GM11168 (cell line): ENCODE measurements around the gene TPSD1.
"Not testable (repeated sequence)": the region's sequence is repeated elsewhere in the genome, so short reads cannot be mapped to it uniquely, and the experiment has no call there.

Experiments used
- in situ Hi-C: fragments of 300-500 bp; cut with MboI; formaldehyde crosslinking; loops from one replicate; pipeline ENCODE4 v1.12.0; 2022; ENCODE audit warnings: low sequenced_read_pairs; ENCODE audit not compliant: unreplicated experiment

TPSD1 gene

DNA sequence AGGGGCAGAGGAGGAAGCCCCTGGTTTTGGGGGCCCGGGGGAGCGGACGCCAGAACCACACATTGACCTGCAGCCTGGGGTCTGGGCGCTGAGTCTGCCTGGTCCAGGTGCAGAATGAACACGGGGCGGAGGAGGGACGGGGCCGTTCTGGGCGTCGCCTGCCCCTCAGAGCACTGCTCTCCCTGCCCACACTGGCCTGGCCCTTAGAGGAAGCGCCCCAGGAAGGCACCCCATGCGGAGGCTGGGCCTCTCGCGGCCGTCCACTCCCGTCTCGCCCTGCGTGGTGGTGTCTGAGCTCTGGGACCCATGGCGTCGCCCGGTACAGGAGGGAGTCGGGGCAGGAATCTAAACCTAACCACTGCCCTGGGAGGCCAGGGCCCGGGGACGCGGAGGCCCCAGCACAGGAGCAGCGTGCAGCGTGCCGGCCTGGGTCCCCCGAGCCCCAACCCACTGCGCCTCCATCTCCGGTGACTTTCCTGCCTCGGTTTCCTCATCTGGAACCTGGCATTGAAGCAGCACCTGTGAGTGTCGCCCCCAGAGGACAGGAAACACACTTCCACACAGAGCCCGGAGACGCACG is 4.3 kb downstream of the TPSD1 start:
- in situ Hi-C loops = no loop called here

DNA sequence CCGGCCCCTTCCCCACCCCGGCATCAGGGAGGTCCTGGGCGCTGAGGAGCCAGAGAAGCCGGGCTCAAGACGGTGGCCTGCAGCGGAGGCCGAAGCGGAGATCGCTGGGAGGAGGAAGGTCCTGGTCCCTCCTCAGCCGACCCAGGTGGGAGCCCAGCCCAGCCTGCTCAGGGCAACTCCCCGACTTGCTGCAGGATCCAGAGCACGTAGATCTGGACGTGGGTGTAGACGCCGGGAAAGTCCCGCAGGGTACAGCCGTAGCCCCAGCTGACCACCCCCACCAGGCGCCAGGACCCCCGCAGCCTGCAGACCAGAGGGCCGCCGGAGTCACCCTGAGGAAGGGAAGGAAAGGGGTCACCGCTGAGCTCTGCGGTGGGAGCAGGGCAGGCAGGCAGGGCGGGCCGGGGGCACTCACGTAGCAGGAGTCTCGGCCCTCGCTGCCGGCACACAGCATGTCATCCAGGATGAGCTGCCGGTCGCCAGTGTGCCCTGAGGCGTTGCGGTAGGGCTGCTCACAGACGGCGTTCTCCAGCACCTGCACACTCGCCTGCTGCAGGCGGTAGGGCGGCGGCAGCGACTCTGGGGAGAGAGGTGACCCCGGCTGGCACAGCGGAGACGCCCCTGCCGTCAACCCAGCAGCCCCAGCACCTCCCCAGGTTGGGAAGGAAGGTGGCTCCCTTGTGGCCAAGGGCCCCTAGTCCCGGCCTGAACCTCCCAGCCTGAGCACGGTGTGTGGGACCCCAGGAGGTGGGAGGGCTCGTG is 5.4 kb downstream of the TPSD1 start:
- in situ Hi-C loops = no loop called here

DNA sequence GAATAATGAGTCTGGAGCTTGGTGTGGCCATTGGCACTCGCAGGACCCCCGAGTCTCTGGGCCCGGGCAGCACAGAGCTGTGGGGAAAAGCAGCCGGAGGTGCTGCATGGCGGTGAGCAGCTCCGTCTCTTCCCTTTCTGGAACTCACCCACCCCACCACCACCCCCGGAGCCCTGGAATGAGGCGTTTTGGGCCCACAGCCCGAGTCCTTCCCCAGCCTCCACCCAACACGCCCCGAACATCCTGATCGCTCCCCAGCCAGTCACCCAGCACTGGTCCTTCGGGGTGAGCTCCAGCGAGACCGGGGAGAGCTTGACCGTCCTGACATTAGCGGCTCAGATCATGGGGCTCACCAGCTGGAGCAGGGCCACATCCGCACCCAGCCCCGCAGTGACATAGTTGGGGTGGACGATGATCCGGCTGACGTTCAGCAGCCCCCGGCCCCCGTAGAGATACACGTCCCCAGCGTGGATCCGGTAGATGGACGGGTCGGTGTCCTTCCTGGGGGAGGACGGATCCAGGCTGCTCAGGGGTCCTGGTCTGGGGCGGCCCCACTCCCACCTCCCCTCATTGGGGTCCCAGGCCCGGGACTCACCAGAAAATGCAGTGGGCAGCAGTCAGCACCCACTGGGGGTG is 6.5 kb downstream of the TPSD1 start:
- in situ Hi-C loops = no loop called here

DNA sequence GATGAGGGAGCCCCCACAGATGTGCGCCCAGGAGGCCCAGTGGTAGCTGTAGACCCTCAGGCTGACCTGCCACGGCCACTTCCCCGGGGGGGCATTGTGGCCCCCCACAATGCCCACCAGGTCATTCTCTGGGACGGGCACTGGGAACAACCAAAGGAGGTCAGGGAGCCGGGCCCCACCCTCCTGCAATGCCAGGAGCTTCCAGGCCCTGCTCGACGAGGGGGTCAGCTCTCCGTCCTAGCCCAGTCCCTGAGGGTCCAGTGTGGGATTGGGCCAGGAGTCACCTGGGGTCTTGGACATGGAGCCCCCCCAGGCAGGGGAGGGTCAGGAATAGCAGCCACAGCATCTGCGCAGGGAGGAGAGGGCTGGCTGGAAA is 7.0 kb downstream of the TPSD1 start:
- in situ Hi-C loops = no loop called here

DNA sequence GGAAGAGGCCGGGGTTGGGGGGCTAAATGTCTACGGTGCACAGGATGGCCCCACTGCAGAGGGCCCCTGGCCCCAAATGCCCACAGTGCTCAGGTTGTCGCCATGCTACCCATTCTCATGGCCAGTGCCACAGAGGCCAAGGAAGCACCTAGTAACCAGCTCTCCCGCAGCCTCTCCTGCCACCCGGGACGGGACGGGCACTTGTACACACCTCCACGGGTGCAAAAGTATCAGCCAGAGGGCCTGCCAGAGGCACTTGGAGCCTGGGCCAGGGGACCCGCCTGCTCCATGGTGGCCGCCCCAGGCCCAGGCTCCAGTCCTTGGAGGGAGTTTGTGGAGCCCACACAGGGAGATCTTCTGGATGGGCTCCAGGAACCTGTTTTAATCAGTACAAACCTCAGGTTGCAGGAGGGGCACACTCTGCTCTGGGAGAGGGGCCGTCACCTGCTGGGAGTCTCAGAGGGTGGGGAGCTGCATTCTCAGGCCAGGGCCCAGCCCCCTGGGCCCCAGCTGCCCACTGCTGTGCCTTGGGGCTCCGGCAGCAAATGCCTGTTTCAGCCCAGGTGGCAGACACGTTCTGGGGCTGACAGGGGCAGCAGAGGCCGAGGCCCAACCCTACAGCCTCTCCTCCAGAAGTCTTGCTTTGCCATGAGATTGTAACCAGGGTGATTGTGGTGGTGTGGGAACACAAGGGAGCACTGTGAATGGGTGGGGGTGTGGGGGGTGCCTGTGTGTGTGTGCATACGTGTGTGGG is 7.9 kb downstream of the TPSD1 start:
- in situ Hi-C loops = no loop called here

DNA sequence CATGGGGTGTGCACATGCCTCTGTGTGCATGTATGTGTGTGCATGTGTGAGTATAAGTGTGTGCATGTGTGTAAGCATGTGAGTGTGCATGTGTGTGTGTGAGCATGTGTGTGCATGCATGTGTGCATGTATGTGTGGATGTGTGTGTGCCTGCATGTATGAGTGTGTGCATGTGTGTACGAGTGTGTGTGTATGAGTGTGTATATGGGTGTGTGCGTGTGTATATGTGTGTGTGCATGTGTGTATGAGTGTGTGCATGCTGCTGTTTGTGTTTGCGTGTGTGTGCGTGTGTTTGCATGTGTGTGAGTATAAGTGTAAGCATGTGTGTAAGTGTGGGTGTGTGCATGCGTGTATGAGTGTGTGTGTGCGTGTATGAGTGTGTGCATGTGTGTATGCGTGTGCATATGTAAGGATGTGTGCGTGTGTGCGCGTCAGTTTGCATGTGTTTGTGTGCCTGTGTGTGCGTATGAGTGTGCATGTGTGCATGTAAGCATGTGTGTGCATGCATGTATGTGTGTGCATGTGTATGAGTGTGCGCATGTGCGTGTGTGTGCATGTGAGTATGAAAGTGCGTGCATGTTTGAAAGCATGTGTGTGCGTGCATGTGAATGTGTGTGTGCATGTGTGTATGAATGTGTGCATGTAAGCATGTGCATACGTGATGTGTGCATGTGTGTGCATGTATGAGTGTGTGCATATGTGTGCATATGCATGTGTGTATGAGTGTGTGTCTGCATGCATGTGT is 8.6 kb downstream of the TPSD1 start:
- in situ Hi-C loops = no loop called here

DNA sequence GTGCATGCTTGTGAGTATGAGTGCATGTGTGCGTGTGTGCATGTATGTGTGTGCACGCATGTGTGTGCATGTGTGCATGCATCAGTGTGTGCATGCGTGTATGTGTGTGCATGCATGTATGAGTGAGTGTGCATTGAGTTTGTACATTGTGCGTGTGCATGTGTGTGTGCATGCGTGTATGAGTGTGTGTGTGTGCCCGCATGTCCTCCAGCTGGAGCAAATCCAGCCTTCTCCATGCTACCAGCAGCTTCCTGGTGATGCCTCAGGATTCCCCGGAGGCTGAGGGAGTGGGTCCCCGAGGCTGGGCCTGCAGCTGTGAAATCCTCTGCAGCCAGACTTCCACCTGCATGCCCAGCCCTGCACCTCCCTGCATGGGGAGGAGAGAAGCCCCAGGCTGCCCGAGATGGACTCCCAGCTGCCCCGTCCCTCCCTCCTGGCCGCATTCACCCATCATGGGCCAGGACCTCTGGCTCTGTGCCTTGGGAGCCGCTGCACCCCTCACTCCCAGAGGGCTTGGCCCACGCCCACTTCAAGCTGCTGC is 9.3 kb downstream of the TPSD1 start:
- in situ Hi-C loops = no loop called here

DNA sequence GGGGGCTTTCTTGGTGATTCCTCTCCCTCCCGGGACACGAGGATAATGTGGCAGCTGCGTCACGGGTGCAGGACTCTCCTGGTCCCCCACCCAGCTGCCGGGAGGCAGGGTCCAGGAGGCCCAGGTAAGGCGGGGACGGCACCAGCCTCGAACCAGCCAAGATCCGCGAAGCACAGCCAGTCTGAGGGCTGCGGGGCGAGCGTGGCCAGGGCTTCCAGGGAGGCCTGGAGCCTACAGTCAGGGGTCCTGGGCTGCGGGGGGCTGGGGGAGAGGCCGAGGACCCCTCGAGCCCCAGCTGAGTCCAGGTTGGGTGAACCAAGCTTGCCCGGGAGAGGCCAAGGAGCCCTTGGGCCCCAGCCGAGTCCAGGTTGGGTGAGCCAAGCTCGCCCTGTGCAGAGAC is 10.0 kb downstream of the TPSD1 start:
- in situ Hi-C loops = no loop called here

DNA sequence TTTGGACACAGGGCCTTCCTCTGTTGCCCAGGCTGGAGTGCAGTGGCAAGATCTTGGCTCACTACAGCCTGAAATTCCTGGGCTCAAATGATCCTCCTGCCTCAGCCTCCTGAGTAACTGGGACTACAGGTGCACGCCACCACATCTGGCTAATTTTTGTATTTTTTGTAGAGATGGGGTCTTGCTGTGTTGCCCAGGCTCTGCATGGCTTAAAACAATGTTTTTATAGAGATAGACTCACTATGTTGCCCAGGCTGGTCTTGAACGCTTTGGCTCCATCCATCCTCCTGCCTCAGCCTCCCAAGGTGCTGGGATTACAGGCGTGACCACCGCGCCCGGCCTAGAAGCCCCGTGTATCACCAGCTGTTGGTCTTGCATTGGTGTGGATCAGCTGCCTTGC is 13.5 kb downstream of the TPSD1 start:
- in situ Hi-C loops = not testable (repeated sequence)

DNA sequence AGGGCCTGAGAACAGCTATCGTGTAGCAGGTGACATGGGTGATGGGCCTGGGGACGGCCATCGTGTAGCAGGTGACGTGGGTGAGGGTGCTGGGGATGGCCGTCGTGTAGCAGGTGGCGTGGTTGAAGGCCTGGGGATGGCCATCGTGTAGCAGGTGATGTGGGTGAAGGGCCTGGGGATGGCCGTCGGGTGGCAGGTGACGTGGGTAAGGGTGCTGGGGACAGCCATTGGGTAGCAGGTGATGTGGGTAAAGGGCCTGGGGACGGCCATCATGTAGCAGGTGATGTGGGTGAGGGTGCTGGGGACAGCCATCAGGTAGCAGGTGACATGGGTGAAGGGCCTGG is 15.5 kb downstream of the TPSD1 start:
- in situ Hi-C loops = no loop called here

DNA sequence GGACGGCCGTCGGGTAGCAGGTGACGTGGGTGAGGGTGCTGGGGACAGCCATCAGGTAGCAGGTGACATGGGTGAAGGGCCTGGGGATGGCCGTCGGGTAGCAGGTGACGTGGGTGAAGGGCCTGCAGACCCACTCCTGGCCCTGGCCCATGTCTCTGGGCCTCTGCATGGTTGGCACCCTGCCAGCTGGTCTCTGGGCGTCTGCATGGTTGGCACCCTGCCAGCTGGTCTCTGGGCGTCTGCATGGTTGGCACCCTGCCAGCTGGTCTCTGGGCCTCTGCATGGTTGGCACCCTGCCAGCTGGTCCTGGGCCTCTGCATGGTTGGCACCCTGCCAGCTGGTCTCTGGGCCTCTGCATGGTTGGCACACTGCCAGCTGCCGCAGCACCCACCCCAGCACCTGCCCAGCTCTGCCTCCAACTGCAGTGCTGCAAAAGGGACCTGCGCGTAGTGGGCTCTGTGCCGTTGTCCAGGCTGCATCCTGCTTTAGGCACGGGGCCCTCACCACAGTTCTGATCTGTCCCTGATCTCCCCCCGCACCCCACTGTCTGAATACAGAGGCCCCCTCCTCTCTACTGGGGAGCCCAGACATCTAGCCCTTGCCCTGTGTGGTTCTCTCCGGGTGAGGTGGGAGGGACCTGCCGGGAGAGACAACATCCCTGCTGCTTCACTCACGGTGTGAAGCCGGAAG is 16.0 kb downstream of the TPSD1 start:
- in situ Hi-C loops = not testable (repeated sequence)

DNA sequence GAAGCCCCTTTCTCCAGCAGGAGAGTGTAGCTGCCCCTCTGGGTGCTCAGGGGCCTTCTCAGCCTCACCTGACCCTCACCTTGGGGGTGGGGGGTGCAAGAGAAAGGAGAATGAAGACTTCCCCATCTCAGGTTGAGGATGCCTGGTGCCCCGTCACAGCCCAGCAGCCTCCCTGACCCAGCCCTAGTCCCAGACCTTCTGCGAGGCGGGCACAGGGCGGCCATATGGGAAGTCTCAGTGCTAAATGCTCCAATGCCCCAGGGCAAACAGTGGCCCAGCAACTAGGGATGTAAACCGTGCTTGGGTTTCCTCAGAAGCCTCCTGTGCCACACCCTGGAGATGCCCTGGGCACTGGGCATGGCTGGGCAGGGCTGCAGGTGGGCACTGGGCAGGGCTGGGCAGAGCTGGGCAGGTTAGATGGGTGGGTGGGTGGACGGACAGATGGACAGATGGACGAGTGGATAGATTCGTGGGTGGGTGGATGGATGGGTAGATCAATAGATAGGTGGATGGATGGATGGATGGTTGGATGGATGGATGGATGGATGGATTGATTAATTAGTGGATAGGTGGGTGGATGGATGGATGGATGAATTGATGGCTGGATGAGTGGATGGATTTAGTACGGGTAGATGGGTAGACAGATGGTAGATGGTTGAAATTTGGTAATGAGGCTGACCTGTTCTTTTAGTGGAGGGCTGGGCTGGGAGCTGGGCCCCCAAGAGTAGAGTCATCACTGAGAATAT is 16.8 kb downstream of the TPSD1 start:
- in situ Hi-C loops = no loop called here

DNA sequence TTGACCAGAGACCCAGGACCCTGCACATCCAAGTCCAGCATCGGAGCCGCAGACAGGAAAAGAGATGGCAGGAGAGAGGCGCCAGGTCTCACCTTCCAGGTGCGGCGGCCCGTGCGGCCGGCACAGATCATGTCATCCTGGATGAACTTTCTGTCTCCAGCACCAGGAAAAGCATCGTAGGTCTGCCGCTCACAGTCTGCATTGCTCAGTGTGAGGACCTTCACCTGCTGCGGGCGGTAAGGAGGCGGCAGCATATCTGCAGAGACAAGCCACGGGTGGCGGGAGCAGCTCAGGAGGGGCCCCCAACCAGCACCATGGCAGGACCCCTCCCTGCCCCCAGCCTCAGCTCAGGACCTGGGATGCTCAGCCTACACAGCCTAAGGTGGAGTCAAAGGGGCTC is 17.9 kb downstream of the TPSD1 start:
- in situ Hi-C loops = no loop called here

DNA sequence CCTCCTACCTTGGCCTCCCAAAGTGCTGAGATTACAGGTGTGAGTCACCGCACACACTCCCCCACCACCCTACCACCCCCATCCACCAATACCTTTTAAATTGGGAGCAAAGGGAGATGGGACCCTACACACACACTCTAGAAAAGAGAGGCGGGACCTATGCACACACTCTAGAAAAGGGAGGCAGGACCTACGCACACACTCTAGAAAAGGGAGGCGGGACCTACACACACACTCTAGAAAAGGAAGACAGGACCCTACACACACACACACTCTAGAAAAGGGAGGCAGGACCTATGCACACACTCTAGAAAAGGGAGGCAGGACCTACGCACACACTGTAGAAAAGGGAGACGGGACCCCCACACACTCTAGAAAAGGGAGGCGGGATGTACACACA is 18.9 kb downstream of the TPSD1 start:
- in situ Hi-C loops = no loop called here

DNA sequence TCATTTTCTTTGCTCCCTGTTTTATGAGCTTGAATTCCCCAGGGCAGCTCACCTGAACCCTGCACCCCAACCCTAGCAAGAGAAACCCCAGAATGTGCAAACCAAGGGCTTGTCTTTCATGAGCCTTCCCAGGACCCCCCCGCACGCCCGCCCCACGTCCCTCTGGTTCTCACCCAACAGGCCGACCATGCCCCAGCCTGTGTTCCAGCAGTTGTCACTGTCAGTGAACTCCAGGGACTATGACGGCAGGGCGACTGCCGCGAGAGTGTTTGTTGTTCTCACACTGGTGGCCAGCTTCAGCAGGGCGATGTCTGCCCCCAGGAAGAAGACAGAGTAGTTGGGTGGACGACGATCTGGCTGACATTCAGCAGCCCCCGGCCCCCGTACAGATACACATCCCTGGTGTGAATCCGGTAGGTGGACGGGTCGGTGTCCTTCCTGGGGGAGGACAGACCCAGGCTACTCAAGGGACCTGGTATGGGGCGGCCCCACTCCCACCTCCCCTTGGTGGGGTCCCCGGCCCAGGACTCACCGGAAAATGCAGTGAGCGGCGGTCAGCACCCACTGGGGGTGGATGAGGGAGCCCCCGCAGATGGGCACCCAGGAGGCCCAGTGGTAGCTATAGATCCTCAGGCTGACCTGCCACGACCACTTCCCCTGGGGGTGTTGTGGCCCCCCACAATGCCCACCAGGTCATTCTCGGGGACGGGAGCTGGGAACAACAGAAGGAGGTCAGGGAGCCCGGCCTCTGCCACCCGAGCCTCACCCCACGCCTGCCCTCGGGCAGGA is 20.1 kb downstream of the TPSD1 start:
- in situ Hi-C loops = no loop called here

DNA sequence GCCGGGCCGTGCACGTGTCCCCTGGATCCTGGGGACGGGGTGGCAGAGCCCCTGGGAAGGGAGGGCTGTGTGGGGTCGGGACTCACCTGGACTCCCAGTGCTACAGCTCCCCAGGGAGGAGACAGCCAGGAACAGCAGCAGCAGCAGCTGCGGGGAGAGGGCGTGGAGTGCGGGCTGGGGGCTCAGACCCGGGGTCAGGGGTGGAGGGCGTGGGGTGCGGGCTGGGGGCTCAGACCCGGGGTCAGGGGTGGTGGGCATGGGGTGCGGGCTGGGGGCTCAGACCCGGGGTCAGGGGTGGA is 20.7 kb downstream of the TPSD1 start:
- in situ Hi-C loops = no loop called here

DNA sequence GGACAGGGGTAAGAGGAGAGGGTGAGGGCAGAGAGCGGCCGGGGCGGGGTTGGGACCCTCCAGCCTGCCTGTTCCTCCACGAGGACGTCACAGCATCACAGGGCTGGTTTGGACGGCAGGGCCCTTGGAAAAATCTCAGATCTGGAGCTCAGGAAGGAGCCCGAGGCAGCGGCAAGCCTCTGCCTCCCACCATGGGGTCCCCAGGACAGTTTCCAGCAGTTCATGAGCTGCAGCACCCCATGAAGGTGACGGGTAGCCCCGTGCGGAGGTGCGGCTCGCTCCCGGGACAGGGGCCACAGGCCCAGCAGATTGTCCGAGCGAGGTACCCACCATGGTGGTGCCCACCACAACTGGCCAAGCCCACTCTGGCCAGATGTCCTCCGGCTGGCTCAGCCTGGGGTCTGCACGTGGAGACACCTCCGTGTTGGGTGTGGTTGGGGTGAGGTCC is 21.3 kb downstream of the TPSD1 start:
- in situ Hi-C loops = no loop called here

DNA sequence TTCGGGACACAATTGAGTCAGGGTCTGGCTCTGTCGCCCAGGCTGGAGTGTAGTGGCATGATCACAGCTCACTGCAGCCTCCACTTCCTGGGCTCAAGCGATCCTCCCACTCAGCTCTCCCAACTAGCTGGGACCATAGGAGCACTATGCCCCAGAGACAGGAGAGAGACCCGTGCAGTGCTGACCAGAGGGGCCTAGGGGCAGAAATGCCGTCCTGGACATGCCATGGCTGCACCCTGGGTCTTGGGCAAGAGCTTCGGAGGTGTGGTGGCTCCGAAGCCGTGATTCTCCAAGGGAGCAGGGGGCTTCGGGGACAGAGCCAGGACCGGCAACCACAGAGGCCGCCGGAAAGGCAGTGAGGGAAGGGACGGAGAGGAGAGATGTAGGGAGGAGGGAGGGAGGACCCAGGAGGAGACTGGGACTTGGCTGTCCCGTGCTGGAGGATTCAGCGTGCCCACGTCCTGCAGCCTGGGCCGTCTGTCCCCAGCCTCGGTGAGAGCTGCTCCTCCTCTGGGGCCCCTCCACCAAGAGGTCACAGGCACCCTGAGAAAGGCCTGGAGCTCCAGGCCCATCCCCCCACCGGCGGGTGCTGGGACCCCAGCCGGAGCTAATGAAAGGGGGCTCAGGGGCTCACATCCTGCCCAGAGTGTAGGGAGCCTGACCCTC is 21.9 kb downstream of the TPSD1 start:
- in situ Hi-C loops = no loop called here
